H9 (cell line): ENCODE results near the gene IQGAP3. TPM values are rescaled to one million over a fixed set of nuclear protein-coding genes. Genes with fewer than 3 reads are reported as not detected.

ENCODE experiments used
- DNase-seq: peaks from one replicate; pipeline ENCODE4 v3.0.0-alpha.2; 2017
- H2AFZ ChIP-seq: one replicate; pipeline ENCODE4 v1.6.1; 2013; ENCODE audit warnings: mild to moderate bottlenecking, low read length, control low read depth, moderate library complexity
- H2AK5ac ChIP-seq: 2 replicates; pipeline ENCODE4 v1.6.1; 2013; ENCODE audit warnings: low read length, control low read depth, mixed read lengths; ENCODE audit not compliant: insufficient read length
- H2BK120ac ChIP-seq: one replicate; pipeline ENCODE4 v1.6.1; 2013; ENCODE audit warnings: low read depth, mild to moderate bottlenecking, low read length, control low read depth, inconsistent platforms; ENCODE audit not compliant: poor library complexity, severe bottlenecking
- H2BK12ac ChIP-seq: 2 replicates; pipeline ENCODE4 v1.6.1; 2013; ENCODE audit warnings: low read length, control low read depth, mixed read lengths, low read depth; ENCODE audit not compliant: insufficient read length
- H2BK15ac ChIP-seq: 2 replicates; pipeline ENCODE4 v1.6.1; 2013; ENCODE audit warnings: low read depth, low read length, control low read depth
- H2BK20ac ChIP-seq: one replicate; pipeline ENCODE4 v1.6.1; 2013; ENCODE audit warnings: low read depth, mild to moderate bottlenecking, low read length, control low read depth, inconsistent platforms; ENCODE audit not compliant: poor library complexity, severe bottlenecking
- H2BK5ac ChIP-seq: 2 replicates; pipeline ENCODE4 v1.6.1; 2013; ENCODE audit warnings: low read length, control low read depth, mixed read lengths; ENCODE audit not compliant: insufficient read length
- H3K14ac ChIP-seq: 2 replicates; pipeline ENCODE4 v1.6.1; 2013; ENCODE audit warnings: low read length, control low read depth; ENCODE audit not compliant: insufficient read depth
- H3K18ac ChIP-seq: 2 replicates; pipeline ENCODE4 v1.6.1; 2013; ENCODE audit warnings: low read depth, mild to moderate bottlenecking, mixed read lengths, low read length, control low read depth; ENCODE audit not compliant: insufficient read length
- H3K23ac ChIP-seq: 2 replicates; pipeline ENCODE4 v1.6.1; 2013; ENCODE audit warnings: low read length, control low read depth, mixed read lengths, low read depth; ENCODE audit not compliant: insufficient read length
- H3K23me2 ChIP-seq: 2 replicates; pipeline ENCODE4 v1.6.1; 2013; ENCODE audit warnings: low read depth, mild to moderate bottlenecking, mixed read lengths, low read length, control low read depth; ENCODE audit not compliant: insufficient read length, poor library complexity, severe bottlenecking
- H3K27ac ChIP-seq: 2 replicates; pipeline ENCODE4 v1.5.1; 2013; ENCODE audit warnings: low read length, control low read depth, mixed read lengths, low read depth; ENCODE audit not compliant: insufficient read length
- H3K27me3 ChIP-seq: 2 replicates; pipeline ENCODE4 v1.6.1; 2013; ENCODE audit warnings: low read length, control low read depth, inconsistent platforms; ENCODE audit not compliant: insufficient read depth
- H3K4ac ChIP-seq: 2 replicates; pipeline ENCODE4 v1.6.1; 2013; ENCODE audit warnings: low read depth, mild to moderate bottlenecking, control low read depth, inconsistent platforms, low read length, moderate library complexity
- H3K4me1 ChIP-seq: 2 replicates; pipeline ENCODE4 v1.6.1; 2013; ENCODE audit warnings: low read length, control low read depth, inconsistent platforms; ENCODE audit not compliant: insufficient read depth
- H3K4me2 ChIP-seq: 2 replicates; pipeline ENCODE4 v1.6.1; 2013; ENCODE audit warnings: low read length, control low read depth, mixed read lengths; ENCODE audit not compliant: insufficient read length, insufficient read depth
- H3K56ac ChIP-seq: 2 replicates; pipeline ENCODE4 v1.6.1; 2013; ENCODE audit warnings: low read depth, mild to moderate bottlenecking, mixed read lengths, low read length, control low read depth; ENCODE audit not compliant: insufficient read length
- H3K79me1 ChIP-seq: 2 replicates; pipeline ENCODE4 v1.6.1; 2013; ENCODE audit warnings: low read depth, mild to moderate bottlenecking, moderate library complexity, low read length, control low read depth, inconsistent platforms; ENCODE audit not compliant: insufficient read depth, poor library complexity, severe bottlenecking
- H3K79me2 ChIP-seq: 2 replicates; pipeline ENCODE4 v1.6.1; 2013; ENCODE audit warnings: low read length, control low read depth, inconsistent platforms; ENCODE audit not compliant: insufficient read depth
- H3K9ac ChIP-seq: 2 replicates; pipeline ENCODE4 v1.6.1; 2013; ENCODE audit warnings: low read length, control low read depth, mixed read lengths; ENCODE audit not compliant: insufficient read length; ENCODE audit errors: extremely low read depth
- H3K9me3 ChIP-seq: one replicate; pipeline ENCODE4 v1.6.1; 2013; ENCODE audit warnings: low read depth, low read length, inconsistent platforms; ENCODE audit not compliant: control insufficient read depth
- H3T11ph ChIP-seq: one replicate; pipeline ENCODE4 v1.6.1; 2013; ENCODE audit warnings: mild to moderate bottlenecking, low read length, control low read depth, inconsistent platforms
- H4K20me1 ChIP-seq: one replicate; pipeline ENCODE4 v1.6.1; 2013; ENCODE audit not compliant: control insufficient read depth, insufficient read length, insufficient read depth
- H4K5ac ChIP-seq: 2 replicates; pipeline ENCODE4 v1.6.1; 2013; ENCODE audit warnings: low read depth, mild to moderate bottlenecking, mixed read lengths, low read length, control low read depth; ENCODE audit not compliant: insufficient read length
- H4K8ac ChIP-seq: replicated peaks from 2 replicates; pipeline ENCODE4 v1.6.1; 2013; ENCODE audit warnings: low read length, control low read depth, mixed read lengths, low read depth; ENCODE audit not compliant: insufficient read length
- H4K91ac ChIP-seq: 2 replicates; pipeline ENCODE4 v1.6.1; 2013; ENCODE audit warnings: low read depth, mild to moderate bottlenecking, moderate library complexity, mixed read lengths, low read length, control low read depth; ENCODE audit not compliant: insufficient read length
- H3K27ac Mint-ChIP-seq, 3 experiments: 2 replicates in 2 of 3; 3 replicates in 1 of 3; pipeline ENCODE4 v1.8.0; 2020 to 2021; ENCODE audit warnings: mixed read lengths in 3 of 3, mild to moderate bottlenecking in 1 of 3, moderate library complexity in 1 of 3
- H3K27me3 Mint-ChIP-seq: 2 replicates; pipeline ENCODE4 v1.8.0; 2021; ENCODE audit warnings: low read depth, mild to moderate bottlenecking, moderate library complexity, mixed read lengths
- H3K36me3 Mint-ChIP-seq, 3 experiments: 2 replicates in 2 of 3; 3 replicates in 1 of 3; pipeline ENCODE4 v1.8.0; 2020 to 2021; ENCODE audit warnings: low read depth in 3 of 3, mixed read lengths in 3 of 3; ENCODE audit not compliant: insufficient read depth in 1 of 3
- H3K4me1 Mint-ChIP-seq, 2 experiments: 2 replicates each; pipeline ENCODE4 v1.8.0; 2020; ENCODE audit warnings: mixed read lengths in 2 of 2
- H3K4me3 Mint-ChIP-seq, 2 experiments: 2 replicates in 1 of 2; 3 replicates in 1 of 2; pipeline ENCODE4 v1.8.0; 2020 to 2021; ENCODE audit warnings: mild to moderate bottlenecking in 2 of 2, mixed read lengths in 2 of 2, moderate library complexity in 1 of 2
- H3K9me3 Mint-ChIP-seq, 2 experiments: 2 replicates in 1 of 2; 3 replicates in 1 of 2; pipeline ENCODE4 v1.8.0; 2020; ENCODE audit warnings: mild to moderate bottlenecking in 2 of 2, mixed read lengths in 2 of 2, moderate library complexity in 1 of 2
- WGBS: extraction: QIAGEN DNeasy Blood & Tissue Kit; methylation state at CpG from one replicate; pipeline ENCODE4 v1.1.7; 2013; ENCODE audit warnings: missing lambda C conversion rate, low lambda C conversion rate, mixed read lengths; ENCODE audit not compliant: insufficient read length; ENCODE audit errors: extremely low coverage; 5-methylcytosine and 5-hydroxymethylcytosine counted together
- total RNA-seq: library from RNA; stranded (reverse); gene quantifications from 2 replicates; pipeline ENCODE4 v1.2.1, GENCODE V29; 2021
- TF ChIP-seq, protein P1 (sequence below): fragments of 200-600 bp; sonication (generic); conservative IDR thresholded peaks from 3 replicates; pipeline ENCODE4 v1.8.0; 2021; ENCODE audit warnings: antibody characterized with exemption, mild to moderate bottlenecking

The IQGAP3 gene
- total RNA-seq, 1 experiment from 2014 or later, result 24.5 TPM

DNA sequence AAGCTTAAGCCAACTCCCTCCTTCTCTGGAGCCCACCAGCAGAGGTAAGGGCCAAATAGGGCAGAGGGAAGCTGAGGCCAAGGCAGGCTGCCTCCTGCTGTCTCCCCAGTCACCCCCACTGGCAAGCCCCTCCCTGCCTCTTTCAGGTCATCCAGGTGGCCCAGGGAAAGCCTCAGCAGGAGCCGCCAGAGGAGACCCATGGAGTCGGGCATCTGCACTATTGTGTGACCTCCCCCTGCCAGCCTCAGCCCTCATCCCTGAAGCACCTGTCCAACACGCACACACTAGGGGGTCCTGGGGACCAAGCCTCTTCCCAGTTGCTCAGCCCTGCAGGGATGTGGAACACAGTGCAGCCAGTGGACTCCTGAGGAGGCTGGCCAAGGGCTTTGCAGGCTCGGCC lies 14.0 kb upstream of the IQGAP3 start:
- H3K79me1 ChIP-seq, result no peaks in the 10 kb centered on the region
- Mint-ChIP-seq H3K9me3 (no peaks in the 10 kb centered on the region), H3K27ac (no peak overlapping the region), H3K4me1 (peaks cover 28% of the 10 kb centered on the region in 2 experiments), H3K27me3 (0 out of 2 replicates have a peak, but pooled peaks cover 2% of the 10 kb centered on the region), H3K36me3 (no peaks in the 10 kb centered on the region), H3K4me3 (no peak overlapping the region)
- H2BK5ac ChIP-seq, result no peak overlapping the region
- H4K5ac ChIP-seq, result no peak overlapping the region
- H2BK120ac ChIP-seq, result no peak overlapping the region
- H3K79me2 ChIP-seq, result no peaks in the 10 kb centered on the region
- H3K27ac ChIP-seq, result no peak overlapping the region
- no peak overlapping the region for H2BK20ac ChIP-seq
- H3K14ac ChIP-seq, result no peak overlapping the region
- DNase-seq, result no peak
- H3K4me2 ChIP-seq, result no peak overlapping the region
- H3K9me3 ChIP-seq, result no peaks in the 10 kb centered on the region
- H3K4me1 ChIP-seq, result no peaks in the 10 kb centered on the region; the same call in 1 of the 2 replicates
- no peak overlapping the region for H4K91ac ChIP-seq
- H4K20me1 ChIP-seq, result no peaks in the 10 kb centered on the region
- TF ChIP-seq, protein P1, sequence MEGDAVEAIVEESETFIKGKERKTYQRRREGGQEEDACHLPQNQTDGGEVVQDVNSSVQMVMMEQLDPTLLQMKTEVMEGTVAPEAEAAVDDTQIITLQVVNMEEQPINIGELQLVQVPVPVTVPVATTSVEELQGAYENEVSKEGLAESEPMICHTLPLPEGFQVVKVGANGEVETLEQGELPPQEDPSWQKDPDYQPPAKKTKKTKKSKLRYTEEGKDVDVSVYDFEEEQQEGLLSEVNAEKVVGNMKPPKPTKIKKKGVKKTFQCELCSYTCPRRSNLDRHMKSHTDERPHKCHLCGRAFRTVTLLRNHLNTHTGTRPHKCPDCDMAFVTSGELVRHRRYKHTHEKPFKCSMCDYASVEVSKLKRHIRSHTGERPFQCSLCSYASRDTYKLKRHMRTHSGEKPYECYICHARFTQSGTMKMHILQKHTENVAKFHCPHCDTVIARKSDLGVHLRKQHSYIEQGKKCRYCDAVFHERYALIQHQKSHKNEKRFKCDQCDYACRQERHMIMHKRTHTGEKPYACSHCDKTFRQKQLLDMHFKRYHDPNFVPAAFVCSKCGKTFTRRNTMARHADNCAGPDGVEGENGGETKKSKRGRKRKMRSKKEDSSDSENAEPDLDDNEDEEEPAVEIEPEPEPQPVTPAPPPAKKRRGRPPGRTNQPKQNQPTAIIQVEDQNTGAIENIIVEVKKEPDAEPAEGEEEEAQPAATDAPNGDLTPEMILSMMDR, result no peak
- H3K23me2 ChIP-seq, result peaks cover 2% of the 10 kb centered on the region
- no peak overlapping the region for H2AK5ac ChIP-seq
- H3K18ac ChIP-seq, result no peak overlapping the region
- no peak overlapping the region for H3K23ac ChIP-seq
- H3K4ac ChIP-seq, result no peak overlapping the region
- H2AFZ ChIP-seq, result no peak overlapping the region
- H2BK12ac ChIP-seq, result no peak overlapping the region
- WGBS, result no CpG with 5 or more reads among the region's 4 CpGs
- no peak overlapping the region for H3T11ph ChIP-seq
- no peak overlapping the region for H2BK15ac ChIP-seq
- no peak overlapping the region for H3K9ac ChIP-seq
- H3K27me3 ChIP-seq, result no peaks in the 10 kb centered on the region; the same call in 1 of the 2 replicates
- no peak overlapping the region for H4K8ac ChIP-seq
- no peak overlapping the region for H3K56ac ChIP-seq
